Upper lobe of right lung (tissue), 1 donor: ENCODE measurements around the gene TTLL9. TPM values are rescaled to one million over a fixed set of nuclear protein-coding genes. Genes with fewer than 3 reads are reported as not detected.

ENCODE experiments used
- ATAC-seq: fragments of 200-7000 bp; cut with Tn5 transposase; one replicate; pipeline ENCODE4 v1.9.1; 2020; ENCODE audit warnings: mild to moderate bottlenecking, moderate library complexity
- DNase-seq: peaks from one replicate; pipeline ENCODE4 v3.0.0-alpha.2; 2020
- H3K27ac ChIP-seq: fragments of 200-600 bp; one replicate; pipeline ENCODE4 v1.8.0; 2022
- H3K27me3 ChIP-seq: fragments of 200-600 bp; one replicate; pipeline ENCODE4 v1.8.0; 2022; ENCODE audit warnings: mild to moderate bottlenecking
- H3K36me3 ChIP-seq: fragments of 200-600 bp; one replicate; pipeline ENCODE4 v1.8.0; 2022
- H3K4me1 ChIP-seq: fragments of 200-600 bp; one replicate; pipeline ENCODE4 v1.8.0; 2022
- H3K4me3 ChIP-seq: fragments of 200-600 bp; one replicate; pipeline ENCODE4 v1.8.0; 2022; ENCODE audit warnings: mild to moderate bottlenecking
- H3K9me3 ChIP-seq: fragments of 200-600 bp; one replicate; pipeline ENCODE4 v1.8.0; 2022
- intact Hi-C: fragments of 100-400 bp; cut with DNase I; formaldehyde crosslinking; loops from one replicate; pipeline ENCODE4 v1.11.0; 2022
- total RNA-seq: library from RNA; stranded (reverse); fragmentation: NEBNext Ultra II Directional; extraction: Animal tissue kit (Norgen Biotek cat#: 25700); gene quantifications from one replicate; pipeline ENCODE4 v1.2.1, GENCODE V29; 2021
- TF ChIP-seq, protein P1 (sequence below): fragments of 200-600 bp; IDR thresholded peaks from one replicate; pipeline ENCODE4 v1.8.0; 2022; ENCODE audit warnings: antibody characterized with exemption
- donor health status: DM: no; HTN: yes; CAD: no; lungs with severe emphysema.

TTLL9 gene
- total RNA-seq, 1 donor from 2014 or later = 0.49 TPM

DNA sequence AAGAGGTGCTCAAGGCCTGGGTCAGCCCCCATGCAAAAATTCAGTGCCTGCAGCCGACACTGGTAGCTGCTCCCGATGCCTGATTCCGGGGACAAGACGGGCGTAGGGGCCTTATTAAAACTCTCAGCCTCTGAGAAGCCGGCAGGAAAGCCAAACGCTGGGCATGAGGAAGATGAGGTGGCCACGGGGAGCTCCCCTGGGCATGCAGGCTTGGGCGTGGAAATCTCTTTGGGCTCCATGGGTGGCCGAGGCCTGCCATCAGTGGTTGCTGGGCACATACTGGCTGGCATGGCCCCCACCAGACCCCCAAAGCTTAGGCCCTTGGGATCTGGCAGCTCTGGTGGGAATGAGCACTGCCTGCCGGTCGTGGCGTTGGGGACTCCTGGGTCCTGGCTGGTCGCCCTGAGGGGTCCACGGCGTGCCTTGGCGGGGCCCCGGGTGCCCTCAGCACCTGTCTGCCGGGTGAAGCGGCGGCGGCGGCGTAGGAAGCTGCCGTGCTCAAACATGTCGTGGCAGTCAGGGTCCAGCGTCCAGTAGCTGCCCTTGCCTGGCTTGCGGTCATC, 25.6 kb upstream of the TTLL9 start:
- Histone ChIP-seq H3K27me3 (peaks cover 6% of the 10 kb centered on the region), H3K9me3 (no peaks in the 10 kb centered on the region), H3K4me3 (peak overlapping the region; percentile 31), H3K36me3 (no peaks in the 10 kb centered on the region), H3K4me1 (peaks cover 4% of the 10 kb centered on the region), H3K27ac (peak overlapping the region; percentile 36)
- ATAC-seq (no peak), DNase-seq (no peak)
- TF ChIP-seq, protein P1, sequence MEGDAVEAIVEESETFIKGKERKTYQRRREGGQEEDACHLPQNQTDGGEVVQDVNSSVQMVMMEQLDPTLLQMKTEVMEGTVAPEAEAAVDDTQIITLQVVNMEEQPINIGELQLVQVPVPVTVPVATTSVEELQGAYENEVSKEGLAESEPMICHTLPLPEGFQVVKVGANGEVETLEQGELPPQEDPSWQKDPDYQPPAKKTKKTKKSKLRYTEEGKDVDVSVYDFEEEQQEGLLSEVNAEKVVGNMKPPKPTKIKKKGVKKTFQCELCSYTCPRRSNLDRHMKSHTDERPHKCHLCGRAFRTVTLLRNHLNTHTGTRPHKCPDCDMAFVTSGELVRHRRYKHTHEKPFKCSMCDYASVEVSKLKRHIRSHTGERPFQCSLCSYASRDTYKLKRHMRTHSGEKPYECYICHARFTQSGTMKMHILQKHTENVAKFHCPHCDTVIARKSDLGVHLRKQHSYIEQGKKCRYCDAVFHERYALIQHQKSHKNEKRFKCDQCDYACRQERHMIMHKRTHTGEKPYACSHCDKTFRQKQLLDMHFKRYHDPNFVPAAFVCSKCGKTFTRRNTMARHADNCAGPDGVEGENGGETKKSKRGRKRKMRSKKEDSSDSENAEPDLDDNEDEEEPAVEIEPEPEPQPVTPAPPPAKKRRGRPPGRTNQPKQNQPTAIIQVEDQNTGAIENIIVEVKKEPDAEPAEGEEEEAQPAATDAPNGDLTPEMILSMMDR = no peak
- intact Hi-C loops = no loop called here

DNA sequence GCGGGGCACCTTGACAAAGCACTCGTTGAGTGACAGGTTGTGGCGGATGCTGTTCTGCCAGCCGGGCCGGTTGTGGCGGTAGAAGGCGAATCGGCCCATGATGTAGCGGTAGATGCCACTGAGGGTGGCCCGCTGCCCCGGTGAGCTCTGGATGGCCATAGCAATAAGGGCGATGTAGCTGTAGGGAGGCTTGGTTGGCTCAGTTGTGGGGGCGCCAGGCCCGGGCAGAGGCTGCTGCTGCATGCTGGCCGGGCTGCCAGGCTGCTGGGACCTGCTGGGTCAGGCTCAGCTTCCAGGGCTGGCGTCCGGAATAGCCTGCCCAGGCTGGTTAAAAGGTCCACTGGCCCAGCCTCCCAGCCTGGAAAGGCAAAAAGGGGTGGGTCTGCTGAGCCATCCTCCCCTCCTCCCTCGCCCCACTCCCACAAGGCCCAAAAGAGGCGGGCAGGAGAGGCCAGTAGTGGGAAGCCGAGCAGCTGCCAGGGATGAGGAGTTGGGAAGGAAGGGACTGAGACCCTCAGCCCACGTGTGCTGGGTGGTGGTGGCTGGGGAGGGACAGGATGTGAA, 25.1 kb upstream of the TTLL9 start, which contains the start of gene FOXS1:
Gene FOXS1 (minus strand): TSS at position 305 of the 564 bp plus-strand sequence. CDS start 62 bp downstream, at position 243.
- Histone ChIP-seq H3K27ac (peak within 1 kb of the TSS; percentile 36), H3K27me3 (peaks cover 10% of the 10 kb centered on the region), H3K36me3 (no peaks in the 10 kb centered on the region), H3K4me3 (peak within 1 kb of the TSS; percentile 31), H3K9me3 (no peaks in the 10 kb centered on the region), H3K4me1 (peaks cover 4% of the 10 kb centered on the region)
- TF ChIP-seq, protein P1 = no peak
- no peak for ATAC-seq
- intact Hi-C loops = no loop called here
- no peak for DNase-seq

DNA sequence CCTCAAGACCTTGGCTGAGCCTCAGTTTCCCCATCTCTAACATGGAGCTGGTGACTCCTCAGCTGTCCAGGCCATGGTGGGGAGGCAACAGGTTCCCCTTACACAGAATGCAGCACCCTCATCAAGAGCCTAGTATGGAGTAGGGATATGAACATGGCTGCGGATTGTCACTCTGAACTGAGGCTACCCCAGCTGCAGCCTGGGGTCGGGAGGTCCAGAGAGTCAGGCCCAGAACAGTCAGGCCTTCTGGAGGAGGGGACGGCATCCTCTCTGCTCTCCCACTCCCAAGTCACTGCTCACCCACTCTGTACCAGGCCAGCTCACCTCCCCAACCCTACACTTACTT, 23.7 kb upstream of the TTLL9 start:
- Histone ChIP-seq H3K9me3 (no peaks in the 10 kb centered on the region), H3K27me3 (peaks cover 20% of the 10 kb centered on the region), H3K4me1 (no peaks in the 10 kb centered on the region), H3K27ac (no peak overlapping the region), H3K36me3 (no peaks in the 10 kb centered on the region), H3K4me3 (no peak overlapping the region)
- DNase-seq = no peak
- intact Hi-C loops = no loop called here
- TF ChIP-seq, protein P1 = no peak
- ATAC-seq = no peak

DNA sequence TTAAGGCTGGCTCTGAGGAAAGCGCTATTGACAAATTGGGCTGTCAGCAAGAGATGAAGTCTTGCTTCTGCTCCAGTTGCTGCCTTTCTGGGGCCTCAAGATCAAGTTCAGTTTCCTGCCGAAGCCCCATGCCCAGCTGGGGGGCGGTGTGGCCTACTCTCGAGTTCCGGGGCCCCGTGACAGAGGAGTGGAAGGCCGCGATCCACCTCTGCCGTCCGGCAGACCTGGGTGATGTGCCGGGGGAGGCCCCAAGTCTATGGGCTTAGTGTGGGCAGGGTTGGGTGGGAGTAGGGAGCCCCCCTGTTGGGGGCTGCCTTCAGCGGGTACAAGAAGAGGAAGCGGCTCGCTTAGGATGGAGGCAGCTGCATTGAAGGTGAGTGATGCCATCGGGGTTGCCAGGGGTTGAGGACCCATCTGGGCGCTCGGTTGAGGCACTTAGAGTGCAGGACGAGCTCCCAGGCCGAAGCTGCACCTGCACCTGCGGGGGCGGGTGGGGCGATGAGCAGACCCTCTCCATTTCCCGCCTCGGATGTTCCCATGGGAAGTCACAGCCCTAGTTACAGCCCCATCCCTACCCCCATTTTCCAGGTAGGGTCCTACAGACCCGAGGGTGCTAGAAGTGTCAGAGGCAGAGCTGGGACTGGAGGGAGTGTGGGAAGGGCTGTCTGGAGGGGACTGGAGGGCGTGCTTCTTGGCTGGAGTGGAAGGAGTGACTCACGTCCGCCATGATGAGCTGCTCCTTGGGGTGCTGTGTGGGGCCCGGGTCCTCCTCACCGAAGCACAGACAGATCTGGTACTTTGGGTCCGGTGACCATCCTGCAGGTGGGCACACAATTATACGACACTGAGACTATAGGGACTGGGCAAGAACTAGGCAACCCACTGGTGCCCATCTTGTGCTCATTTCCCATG, 22.1 kb upstream of the TTLL9 start:
- Histone ChIP-seq H3K36me3 (no peaks in the 10 kb centered on the region), H3K9me3 (no peaks in the 10 kb centered on the region), H3K27ac (no peak overlapping the region), H3K4me3 (no peak overlapping the region), H3K27me3 (peaks cover 20% of the 10 kb centered on the region), H3K4me1 (no peaks in the 10 kb centered on the region)
- TF ChIP-seq, protein P1 = no peak
- ATAC-seq = no peak
- no peak for DNase-seq
- intact Hi-C loops = no loop called here

- Histone ChIP-seq H3K27me3 (peaks cover 20% of the 10 kb centered on the region), H3K4me3 (no peak overlapping the region), H3K36me3 (no peaks in the 10 kb centered on the region), H3K27ac (no peak overlapping the region), H3K4me1 (no peaks in the 10 kb centered on the region), H3K9me3 (no peaks in the 10 kb centered on the region)
- no peak for ATAC-seq
- no peak for DNase-seq
- TF ChIP-seq, protein P1 = no peak
- intact Hi-C loops = no loop called here
These were observed 21.0 kb upstream of the TTLL9 start for GRCh38 chr20:31849306-31849930.
